ENCODE measurements around the gene TUSC2. TPM values are rescaled to one million over a fixed set of nuclear protein-coding genes. Genes with fewer than 3 reads are reported as not detected.

Gene TUSC2
- total and polyA plus RNA-seq, 9 of the 15 experiments (the other 6 are each of a cell fraction or from before 2014, with no cell fraction given) = 2.8 to 67.5 (median 25.8) TPM

- TF ChIP-seq ZBTB40 (IDR thresholded peaks at IDR 0.05) (0 out of 2 replicates have a peak, but pooled peaks have one; percentile 44), ZBTB40 (CRISPR knock-in tag; IDR thresholded peaks at IDR 0.05) (no peak), CHD1 (IDR thresholded peaks at IDR 0.05; ENCODE audit: low read length) (peak; percentile 73), ZNF121 (CRISPR knock-in tag; conservative IDR thresholded peaks at IDR 0.05) (no peak), ETV1 (tag; conservative IDR thresholded peaks at IDR 0.05; ENCODE audit: low read depth) (peak; percentile 62), L3MBTL2 (IDR thresholded peaks at IDR 0.05) (peak; percentile 88), MLLT1 (IDR thresholded peaks at IDR 0.05) (peak in 1 of 2 experiments; percentile 88; a peak in 2 of 4 replicates), NFATC3 (IDR thresholded peaks at IDR 0.05) (no peak), ZNF282 (CRISPR knock-in tag; IDR thresholded peaks at IDR 0.05) (0 out of 2 replicates have a peak, but pooled peaks have one; percentile 59), SIX5 (IDR thresholded peaks at IDR 0.05; ENCODE audit: borderline replicate concordance in 1 of 2, insufficient read depth in 1 of 2, low read depth in 1 of 2, low read length in 2 of 2) (no peak), CXXC5 (CRISPR knock-in tag; IDR thresholded peaks at IDR 0.05) (peak; percentile 34; the same call in 1 of the 2 replicates), CCNT2 (IDR thresholded peaks at IDR 0.05; ENCODE audit: borderline replicate concordance, extremely low read depth, insufficient read length, low read depth, low read length) (peak; percentile 41)
- TF ChIP-seq, protein P1, sequence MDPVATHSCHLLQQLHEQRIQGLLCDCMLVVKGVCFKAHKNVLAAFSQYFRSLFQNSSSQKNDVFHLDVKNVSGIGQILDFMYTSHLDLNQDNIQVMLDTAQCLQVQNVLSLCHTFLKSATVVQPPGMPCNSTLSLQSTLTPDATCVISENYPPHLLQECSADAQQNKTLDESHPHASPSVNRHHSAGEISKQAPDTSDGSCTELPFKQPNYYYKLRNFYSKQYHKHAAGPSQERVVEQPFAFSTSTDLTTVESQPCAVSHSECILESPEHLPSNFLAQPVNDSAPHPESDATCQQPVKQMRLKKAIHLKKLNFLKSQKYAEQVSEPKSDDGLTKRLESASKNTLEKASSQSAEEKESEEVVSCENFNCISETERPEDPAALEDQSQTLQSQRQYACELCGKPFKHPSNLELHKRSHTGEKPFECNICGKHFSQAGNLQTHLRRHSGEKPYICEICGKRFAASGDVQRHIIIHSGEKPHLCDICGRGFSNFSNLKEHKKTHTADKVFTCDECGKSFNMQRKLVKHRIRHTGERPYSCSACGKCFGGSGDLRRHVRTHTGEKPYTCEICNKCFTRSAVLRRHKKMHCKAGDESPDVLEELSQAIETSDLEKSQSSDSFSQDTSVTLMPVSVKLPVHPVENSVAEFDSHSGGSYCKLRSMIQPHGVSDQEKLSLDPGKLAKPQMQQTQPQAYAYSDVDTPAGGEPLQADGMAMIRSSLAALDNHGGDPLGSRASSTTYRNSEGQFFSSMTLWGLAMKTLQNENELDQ (CRISPR knock-in tag; IDR thresholded peaks at IDR 0.05; ENCODE audit: borderline replicate concordance) = no peak
Observed at GRCh38 chr3:50340448-50341329, 12.7 kb upstream of the TUSC2 start, which contains the start of gene RASSF1 (continued).
